Hematopoietic multipotent progenitor cell treated with erythropoietin and hydrocortisone succinate and interleukin-3 and kit ligand, for 17 days (in vitro differentiated cells): ENCODE measurements around the gene ITFG2.

Source experiments
- DNase-seq: peaks from one replicate; pipeline ENCODE4 v3.0.0-alpha.2; 2015; ENCODE audit warnings: low spot score

ITFG2 gene

GRCh38 chr12:2832550-2833127 is 20.2 kb downstream of the ITFG2 start:
- no peak for DNase-seq

- DNase-seq = no peak
These were observed 20.9 kb downstream of the ITFG2 start for GRCh38 chr12:2833327-2833726.

GRCh38 chr12:2833810-2834209 is 21.3 kb downstream of the ITFG2 start:
- DNase-seq = no peak

GRCh38 chr12:2834581-2835491 is 22.4 kb downstream of the ITFG2 start, which contains the start of gene NRIP2:
Gene NRIP2 (minus strand): TSS chr12:2835035. CDS start chr12:2834983, 52 bp downstream.
- no peak for DNase-seq

- no peak for DNase-seq
These were observed 23.4 kb downstream of the ITFG2 start for GRCh38 chr12:2835691-2836403.

GRCh38 chr12:2836574-2836973 is 24.1 kb downstream of the ITFG2 start:
- DNase-seq = no peak

GRCh38 chr12:2841056-2841650 is 28.7 kb downstream of the ITFG2 start:
- peak; percentile 15 for DNase-seq

GRCh38 chr12:2842948-2843347 is 30.5 kb downstream of the ITFG2 start:
- no peak for DNase-seq

GRCh38 chr12:2844786-2845185 is 32.3 kb downstream of the ITFG2 start:
- DNase-seq = no peak

- DNase-seq = no peak
These were observed 32.8 kb downstream of the ITFG2 start for GRCh38 chr12:2845280-2845679.

GRCh38 chr12:2851931-2852330 is 39.5 kb downstream of the ITFG2 start:
- no peak for DNase-seq

GRCh38 chr12:2853626-2854025 is 41.2 kb downstream of the ITFG2 start:
- peak; percentile 61 for DNase-seq

- no peak for DNase-seq
These were observed 42.4 kb downstream of the ITFG2 start for GRCh38 chr12:2854669-2855453.

GRCh38 chr12:2855546-2855945 is 43.1 kb downstream of the ITFG2 start:
- no peak for DNase-seq

GRCh38 chr12:2856051-2856450 is 43.6 kb downstream of the ITFG2 start:
- DNase-seq = no peak

GRCh38 chr12:2857021-2857431 is 44.6 kb downstream of the ITFG2 start, which contains the start of gene TEX52:
Gene TEX52 (minus strand): TSS chr12:2857039. CDS start chr12:2857026, 13 bp downstream.
- no peak for DNase-seq

- no peak for DNase-seq
These were observed 45.1 kb downstream of the ITFG2 start for GRCh38 chr12:2857576-2857975.

GRCh38 chr12:2858334-2858733 is 45.9 kb downstream of the ITFG2 start:
- no peak for DNase-seq

GRCh38 chr12:2858944-2859421 is 46.5 kb downstream of the ITFG2 start:
- no peak for DNase-seq

- DNase-seq = no peak
These were observed 47.7 kb downstream of the ITFG2 start for GRCh38 chr12:2860170-2860569.

- DNase-seq = no peak
These were observed 50.4 kb downstream of the ITFG2 start for GRCh38 chr12:2862876-2863275.
